Effector CD4-positive, alpha-beta T cell (primary cell): ENCODE results near the gene NARF.
"Not testable (repeated sequence)": the region's sequence is repeated elsewhere in the genome, so short reads cannot be mapped to it uniquely, and the experiment has no call there.

Experiments
- DNase-seq: peaks from one replicate; pipeline ENCODE4 v3.0.0-alpha.2; 2020

NARF gene

DNA sequence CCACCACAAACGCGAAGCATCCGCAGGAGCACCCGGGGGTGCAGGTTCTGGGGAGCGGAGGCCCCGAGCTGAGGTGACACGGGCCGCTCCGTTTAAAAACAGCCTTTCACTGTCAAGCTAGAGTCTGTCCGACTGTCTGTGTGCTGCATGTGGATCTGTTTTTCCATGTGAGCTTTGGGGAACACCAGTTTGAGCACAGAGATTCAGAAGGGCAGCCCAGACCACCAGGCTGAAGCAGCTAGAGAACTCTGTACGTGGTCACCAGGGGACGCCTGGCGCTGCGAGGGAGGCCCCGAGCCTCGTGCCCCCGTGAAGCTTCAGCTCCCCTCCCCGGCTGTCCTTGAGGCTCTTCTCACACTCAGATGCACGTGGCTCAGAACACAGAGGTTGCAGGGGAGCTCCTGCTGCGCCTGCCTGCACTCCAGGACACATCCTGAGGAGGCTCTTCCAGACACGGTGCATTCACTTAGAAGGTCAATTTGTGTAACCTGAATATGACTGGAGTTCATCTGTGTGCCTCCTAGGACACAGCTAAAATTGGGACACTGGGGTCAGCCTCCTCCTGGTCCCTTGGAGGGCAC lies 45.3 kb downstream of the NARF start:
- no peak for DNase-seq

DNA sequence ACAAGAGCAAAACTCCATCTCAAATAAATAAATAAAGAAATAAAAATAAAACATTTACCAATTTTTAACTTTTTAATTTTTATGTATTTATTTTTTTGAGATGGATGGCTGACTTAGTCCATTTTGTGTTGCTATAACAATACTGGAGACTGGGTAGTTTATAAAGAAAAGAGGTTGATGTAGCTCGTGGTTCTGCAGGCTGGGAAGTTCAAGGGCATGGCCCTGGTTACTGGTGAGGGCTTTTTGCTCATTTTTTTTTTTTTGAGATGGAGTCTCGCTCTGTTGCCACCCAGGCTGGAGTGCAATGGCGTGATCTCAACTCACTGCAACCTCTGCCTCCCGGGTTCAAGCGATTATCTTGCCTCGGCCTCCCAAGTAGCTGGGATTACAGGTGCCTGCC lies 46.8 kb downstream of the NARF start:
- DNase-seq, result no peak

GRCh38 chr17:82506402-82506801 lies 47.9 kb downstream of the NARF start:
- DNase-seq, result not testable (repeated sequence)

- no peak for DNase-seq
Measured at GRCh38 chr17:82507631-82508175, 49.2 kb downstream of the NARF start.

GRCh38 chr17:82511642-82512041 lies 53.1 kb downstream of the NARF start:
- not testable (repeated sequence) for DNase-seq

DNA sequence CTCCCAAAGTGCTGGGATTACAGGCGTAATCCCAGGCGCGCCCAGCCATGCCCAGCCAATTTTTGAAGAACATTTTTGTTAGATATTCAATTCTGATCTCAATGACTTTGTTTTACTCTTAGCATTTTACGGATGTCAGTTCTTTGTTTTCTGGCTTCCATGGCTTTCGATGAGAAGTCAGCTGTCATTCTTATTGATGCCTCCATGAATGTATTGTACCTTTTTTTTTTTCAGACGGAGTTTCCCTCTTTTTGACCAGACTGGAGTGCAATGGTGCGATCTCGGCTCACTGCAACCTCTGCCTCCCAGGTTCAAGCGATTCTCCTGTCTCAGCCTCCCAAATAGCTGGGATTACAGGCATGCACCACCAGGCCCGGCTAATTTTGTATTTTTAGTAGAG lies 55.3 kb downstream of the NARF start:
- DNase-seq, result not testable (repeated sequence)

- no peak for DNase-seq
Measured at GRCh38 chr17:82517230-82517865, 58.8 kb downstream of the NARF start.

DNA sequence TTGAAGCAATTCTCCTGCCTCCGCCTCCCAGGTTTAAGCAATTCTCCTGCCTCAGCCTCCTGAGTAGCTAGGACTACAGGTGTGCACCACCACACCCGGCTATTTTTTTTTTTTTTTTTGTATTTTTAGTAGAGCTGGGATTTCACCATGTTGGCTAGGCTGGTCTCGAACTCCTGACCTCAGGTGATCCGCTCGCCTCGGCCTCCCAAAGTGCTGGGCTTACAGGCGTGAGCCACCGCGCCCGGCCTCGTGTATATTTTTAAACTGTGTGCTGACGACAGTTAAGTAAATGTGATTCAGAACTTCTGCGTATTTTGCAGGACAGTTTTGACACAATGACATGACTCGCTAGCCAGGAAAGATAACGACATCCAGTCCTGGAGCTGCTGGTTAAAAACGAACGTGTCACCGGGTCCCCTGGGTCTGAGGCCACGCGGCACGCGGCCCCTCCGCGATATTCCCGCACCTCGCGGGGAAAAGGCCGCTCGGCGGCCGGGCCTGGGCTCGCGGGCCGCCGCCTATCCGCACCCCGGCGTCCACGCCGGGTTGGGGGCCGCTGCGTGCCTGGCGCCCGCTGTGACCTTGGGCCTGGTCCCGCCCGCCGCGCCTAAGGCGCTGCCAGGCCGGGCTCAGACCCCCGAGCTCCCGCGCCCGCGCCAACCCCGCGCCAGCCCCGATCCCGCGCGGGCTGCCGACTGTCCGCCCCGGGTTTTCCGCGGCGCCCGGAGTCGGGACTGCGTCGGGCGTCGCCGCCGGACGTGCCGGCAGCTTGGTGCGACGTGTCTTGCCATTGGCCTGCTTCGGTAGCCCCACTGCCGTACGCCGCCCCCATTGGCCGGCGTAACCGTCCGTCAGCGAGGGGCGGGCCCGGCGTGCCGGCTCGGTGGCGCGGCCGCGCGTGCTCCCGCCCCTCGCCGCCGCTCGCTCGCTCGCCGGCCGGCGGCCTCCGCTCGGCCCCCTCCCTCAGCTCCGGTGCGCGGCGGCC lies 60.6 kb downstream of the NARF start, which contains the start of gene FOXK2:
Gene FOXK2 (plus strand): TSS at position 907 of the 985 bp plus-strand sequence. CDS start 157 bp downstream, outside the sequence.
- peak; percentile 89 for DNase-seq

GRCh38 chr17:82519971-82520903 lies 61.7 kb downstream of the NARF start:
- DNase-seq, result peak; percentile 18

DNA sequence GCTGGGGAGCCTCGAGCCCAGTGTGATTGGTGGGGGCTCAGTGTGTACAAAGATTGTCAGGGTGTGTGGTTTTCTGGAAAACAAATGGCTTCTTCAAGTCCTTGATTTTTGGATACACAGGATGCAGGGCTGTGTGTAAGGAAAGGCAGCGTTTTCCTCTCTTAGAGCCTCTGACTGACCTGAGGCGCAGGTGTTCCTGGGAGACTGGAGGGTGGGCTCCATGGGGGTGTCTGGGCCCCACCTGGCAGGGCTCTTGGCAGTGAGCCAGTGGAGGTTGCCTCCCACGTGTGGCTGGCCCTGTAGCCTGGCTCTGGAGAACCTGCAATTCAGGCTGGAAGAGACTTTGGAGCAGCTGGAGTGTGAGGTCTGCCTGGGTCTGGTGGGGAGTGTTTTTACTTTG lies 66.0 kb downstream of the NARF start:
- no peak for DNase-seq

GRCh38 chr17:82525712-82526111 lies 67.2 kb downstream of the NARF start:
- DNase-seq, result no peak

- no peak for DNase-seq
Measured at GRCh38 chr17:82527898-82528297, 69.4 kb downstream of the NARF start.

GRCh38 chr17:82528484-82529265 lies 70.1 kb downstream of the NARF start:
- no peak for DNase-seq

DNA sequence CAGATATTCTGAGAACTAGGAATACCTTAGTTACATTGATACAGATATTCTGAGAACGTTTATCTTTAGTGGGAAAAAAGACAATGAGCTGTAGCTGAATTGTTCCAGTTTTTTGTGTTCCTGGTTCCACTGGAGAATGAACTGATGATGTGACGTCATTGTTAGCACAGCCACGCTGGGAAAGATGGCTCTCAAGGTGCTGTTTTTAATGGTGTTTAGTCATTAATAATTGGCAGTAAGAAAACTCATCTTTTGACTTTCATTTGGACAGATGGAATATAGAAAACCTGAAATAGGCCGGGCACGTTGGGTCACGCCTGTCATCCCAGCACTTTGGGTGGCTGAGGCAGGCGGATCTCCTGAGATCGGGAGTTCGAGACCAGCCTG lies 71.4 kb downstream of the NARF start:
- DNase-seq, result no peak

- DNase-seq, result no peak
Measured at GRCh38 chr17:82531431-82531881, 72.9 kb downstream of the NARF start.

DNA sequence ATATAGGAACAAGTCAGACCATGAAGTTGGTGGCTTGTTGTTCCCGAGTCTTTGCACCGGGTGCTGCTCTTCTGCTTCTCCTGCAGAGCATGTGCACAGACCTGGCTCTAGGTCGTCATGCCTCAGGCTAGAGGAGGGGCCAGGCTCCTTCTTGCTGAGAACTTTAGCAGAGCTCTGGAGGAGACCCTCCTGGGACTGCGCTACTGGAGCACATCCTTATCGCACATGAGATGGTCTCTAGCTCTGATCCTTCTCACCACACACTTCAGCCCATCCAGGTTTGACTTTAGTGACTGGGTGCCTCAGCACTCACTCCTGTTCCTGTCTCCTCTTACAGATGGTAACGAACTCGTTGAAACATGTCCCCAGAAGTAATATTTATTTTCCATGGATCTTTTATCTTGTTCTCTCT lies 75.9 kb downstream of the NARF start:
- DNase-seq, result no peak

GRCh38 chr17:82536512-82537201 lies 78.1 kb downstream of the NARF start:
- no peak for DNase-seq

- DNase-seq, result not testable (repeated sequence)
Measured at GRCh38 chr17:82537228-82537627, 78.7 kb downstream of the NARF start.

GRCh38 chr17:82539076-82539475 lies 80.5 kb downstream of the NARF start:
- DNase-seq, result not testable (repeated sequence)
